ENCODE data around the gene RASGRP1.

DNA sequence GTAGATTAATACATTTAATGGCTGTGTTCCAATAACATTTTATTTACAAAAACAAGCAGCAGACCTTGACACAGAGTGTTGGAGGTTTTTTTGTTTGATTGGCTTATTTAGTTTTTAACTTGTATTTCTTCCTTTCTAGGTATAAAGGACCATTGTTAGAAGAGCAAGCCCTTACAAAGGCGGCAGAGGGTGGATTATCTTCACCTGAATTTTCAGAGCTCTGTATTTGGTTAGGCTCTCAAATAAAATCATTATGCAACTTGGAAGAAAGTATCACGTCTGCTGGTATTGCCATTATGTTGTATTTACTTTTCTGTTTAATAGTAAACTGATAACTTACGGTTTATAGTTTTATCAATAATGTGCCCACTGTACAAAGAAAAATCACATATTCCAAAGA is 100.7 kb downstream of the RASGRP1 start:
- TF ChIP-seq POLR2AphosphoS5 (IDR thresholded peaks at IDR 0.05) (no peak), POLR2A (IDR thresholded peaks at IDR 0.05) (no peak), EP300 (IDR thresholded peaks at IDR 0.05) (no peak)
- TF ChIP-seq, protein P1, sequence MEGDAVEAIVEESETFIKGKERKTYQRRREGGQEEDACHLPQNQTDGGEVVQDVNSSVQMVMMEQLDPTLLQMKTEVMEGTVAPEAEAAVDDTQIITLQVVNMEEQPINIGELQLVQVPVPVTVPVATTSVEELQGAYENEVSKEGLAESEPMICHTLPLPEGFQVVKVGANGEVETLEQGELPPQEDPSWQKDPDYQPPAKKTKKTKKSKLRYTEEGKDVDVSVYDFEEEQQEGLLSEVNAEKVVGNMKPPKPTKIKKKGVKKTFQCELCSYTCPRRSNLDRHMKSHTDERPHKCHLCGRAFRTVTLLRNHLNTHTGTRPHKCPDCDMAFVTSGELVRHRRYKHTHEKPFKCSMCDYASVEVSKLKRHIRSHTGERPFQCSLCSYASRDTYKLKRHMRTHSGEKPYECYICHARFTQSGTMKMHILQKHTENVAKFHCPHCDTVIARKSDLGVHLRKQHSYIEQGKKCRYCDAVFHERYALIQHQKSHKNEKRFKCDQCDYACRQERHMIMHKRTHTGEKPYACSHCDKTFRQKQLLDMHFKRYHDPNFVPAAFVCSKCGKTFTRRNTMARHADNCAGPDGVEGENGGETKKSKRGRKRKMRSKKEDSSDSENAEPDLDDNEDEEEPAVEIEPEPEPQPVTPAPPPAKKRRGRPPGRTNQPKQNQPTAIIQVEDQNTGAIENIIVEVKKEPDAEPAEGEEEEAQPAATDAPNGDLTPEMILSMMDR (IDR thresholded peaks at IDR 0.05), result no peak
